Left forelimb (tissue), 1 donor: ENCODE measurements around the gene YTHDC1.

Experiments used
- DNase-seq: peaks from one replicate; pipeline ENCODE4 v3.0.0-alpha.2; 2018; ENCODE audit warnings: low spot score

Gene YTHDC1

DNA sequence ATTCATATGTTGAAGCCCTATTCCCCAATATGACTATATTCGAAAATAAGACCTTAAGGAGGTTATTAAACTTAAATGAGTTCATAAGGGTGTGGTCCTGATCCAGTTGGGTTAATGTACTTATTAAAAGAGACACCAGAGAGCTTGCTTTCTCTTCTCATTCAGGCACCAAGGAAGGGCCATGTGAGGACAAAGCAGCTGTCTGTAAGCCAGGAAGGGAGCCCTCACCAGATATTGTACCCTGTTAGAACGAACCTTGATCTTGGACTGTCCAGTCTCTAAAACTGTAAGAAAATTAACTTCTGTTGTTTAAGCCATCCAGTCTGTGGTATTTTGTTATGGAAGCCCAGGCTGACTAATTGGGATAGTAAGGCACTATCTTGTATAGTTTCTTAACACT lies 9.1 kb upstream of the YTHDC1 start:
- DNase-seq: no peak

- DNase-seq: no peak
These were observed 2.9 kb upstream of the YTHDC1 start for GRCh38 chr4:68352791-68353190.

DNA sequence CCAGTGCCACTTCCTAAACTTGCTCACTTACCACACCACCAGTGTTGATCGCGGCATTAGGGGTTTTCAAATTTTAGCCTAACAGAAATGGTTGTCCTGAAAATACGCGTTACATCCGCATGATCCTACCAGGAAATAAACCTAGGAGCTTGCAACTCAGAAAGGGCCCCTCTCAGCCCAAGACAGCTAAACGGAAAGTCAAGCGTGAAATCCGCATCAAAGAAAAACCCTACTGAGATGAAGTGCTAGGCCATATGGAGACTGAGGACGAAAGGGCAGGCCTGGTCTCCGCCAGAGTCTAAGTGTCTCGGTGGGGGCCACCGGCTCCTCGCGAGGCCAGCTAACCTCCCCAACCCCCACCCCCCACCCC lies 626 bp downstream of the YTHDC1 start:
- no peak for DNase-seq

- no peak for DNase-seq
These were observed 1.3 kb downstream of the YTHDC1 start for GRCh38 chr4:68348577-68348976.

- DNase-seq: no peak
These were observed 2.0 kb downstream of the YTHDC1 start for GRCh38 chr4:68347845-68348244.

DNA sequence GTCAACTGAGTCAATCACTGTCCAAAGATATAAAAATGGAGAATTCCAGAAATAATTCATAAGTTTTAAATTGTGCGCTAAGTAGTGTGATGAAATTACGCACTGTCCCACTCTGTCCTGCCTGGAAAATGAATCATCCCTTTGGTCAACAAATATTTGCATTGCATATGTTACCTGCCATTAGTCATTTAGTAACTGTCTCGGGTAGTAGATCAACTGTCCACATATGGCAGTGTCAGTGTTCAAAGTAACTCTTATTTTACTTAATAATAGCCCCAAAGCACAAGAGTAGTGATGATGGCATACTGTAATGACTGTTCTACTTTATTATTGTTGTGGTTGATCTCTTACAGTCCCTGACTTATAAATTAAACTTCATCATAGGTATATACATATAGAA lies 3.4 kb downstream of the YTHDC1 start:
- no peak for DNase-seq

GRCh38 chr4:68344785-68345184 lies 5.1 kb downstream of the YTHDC1 start:
- no peak for DNase-seq

DNA sequence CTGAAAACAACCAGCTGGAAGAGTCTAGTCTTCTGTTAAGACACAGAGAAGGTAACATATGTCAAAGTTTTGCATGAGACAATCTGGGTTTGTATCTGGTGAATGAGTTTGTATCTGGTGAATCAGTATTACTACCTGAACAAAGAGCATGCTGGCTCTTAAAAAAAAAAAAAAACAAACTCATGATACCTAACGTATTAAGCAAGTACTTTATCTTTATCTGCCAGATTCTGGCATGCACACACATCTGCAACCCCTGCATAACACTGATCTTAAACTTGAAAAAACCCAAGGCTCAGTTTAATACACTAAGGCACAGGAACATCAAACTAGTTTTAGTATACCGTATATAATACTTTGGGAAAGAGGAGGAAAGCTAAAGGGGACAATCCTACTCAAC lies 5.8 kb downstream of the YTHDC1 start:
- no peak for DNase-seq

GRCh38 chr4:68342134-68342533 lies 7.8 kb downstream of the YTHDC1 start:
- no peak for DNase-seq

DNA sequence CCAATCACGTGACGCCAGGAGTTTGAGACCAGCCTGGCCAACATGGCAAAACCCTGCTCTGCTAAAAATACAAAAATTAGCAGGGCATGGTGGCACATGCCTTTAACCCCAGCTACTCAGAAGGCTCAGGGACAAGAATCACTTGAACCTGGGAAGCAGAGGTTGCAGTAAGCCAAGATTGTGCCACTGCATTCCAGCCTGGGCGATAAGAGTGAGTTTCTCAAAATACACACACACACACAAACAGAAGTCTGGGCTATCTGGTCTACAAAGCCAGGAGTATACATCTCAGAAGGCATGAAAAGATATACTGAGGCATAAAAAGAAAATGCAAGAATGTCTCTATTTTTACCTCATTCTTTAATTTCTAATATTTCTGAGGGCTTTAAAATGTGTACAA lies 11.3 kb downstream of the YTHDC1 start:
- no peak for DNase-seq

DNA sequence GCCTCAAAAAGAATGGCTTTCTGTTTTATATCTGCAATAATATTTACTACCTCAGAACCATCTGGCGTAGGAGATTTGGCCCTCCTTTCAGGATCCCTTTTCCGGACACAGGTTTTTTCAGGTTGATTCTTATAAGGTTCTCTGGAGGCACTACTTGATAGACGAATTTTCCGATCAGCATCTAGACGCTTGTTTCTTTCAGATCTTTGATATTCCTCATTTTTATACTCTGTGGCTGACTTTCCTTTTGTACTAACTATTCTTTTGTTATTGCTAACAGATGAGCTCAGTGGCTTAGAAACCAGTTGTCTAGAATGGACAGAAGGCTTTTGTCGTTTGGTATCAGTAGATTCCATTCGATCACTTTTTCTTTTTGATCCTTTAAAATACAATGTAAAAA lies 12.4 kb downstream of the YTHDC1 start:
- no peak for DNase-seq

GRCh38 chr4:68337004-68337403 lies 12.9 kb downstream of the YTHDC1 start:
- no peak for DNase-seq

DNA sequence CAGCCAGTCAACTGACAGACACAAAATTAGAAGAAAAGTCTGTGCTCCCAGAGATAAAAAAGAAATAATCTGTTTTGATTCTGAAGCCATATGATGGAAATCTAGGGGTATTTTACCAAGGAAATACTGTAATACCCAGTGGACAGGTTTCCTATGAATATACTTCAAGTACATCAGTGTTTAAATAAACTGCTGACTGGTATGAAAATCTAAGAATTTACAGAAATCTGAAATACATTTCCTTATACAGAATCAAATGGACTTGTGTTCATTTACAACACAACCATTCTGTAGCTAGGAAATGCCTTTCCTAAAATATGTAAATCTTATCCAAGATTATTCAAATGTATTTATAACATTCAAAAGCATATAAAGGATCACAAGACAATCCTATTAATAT lies 13.4 kb downstream of the YTHDC1 start:
- DNase-seq: no peak

GRCh38 chr4:68326141-68326540 lies 23.7 kb downstream of the YTHDC1 start:
- DNase-seq: no peak

DNA sequence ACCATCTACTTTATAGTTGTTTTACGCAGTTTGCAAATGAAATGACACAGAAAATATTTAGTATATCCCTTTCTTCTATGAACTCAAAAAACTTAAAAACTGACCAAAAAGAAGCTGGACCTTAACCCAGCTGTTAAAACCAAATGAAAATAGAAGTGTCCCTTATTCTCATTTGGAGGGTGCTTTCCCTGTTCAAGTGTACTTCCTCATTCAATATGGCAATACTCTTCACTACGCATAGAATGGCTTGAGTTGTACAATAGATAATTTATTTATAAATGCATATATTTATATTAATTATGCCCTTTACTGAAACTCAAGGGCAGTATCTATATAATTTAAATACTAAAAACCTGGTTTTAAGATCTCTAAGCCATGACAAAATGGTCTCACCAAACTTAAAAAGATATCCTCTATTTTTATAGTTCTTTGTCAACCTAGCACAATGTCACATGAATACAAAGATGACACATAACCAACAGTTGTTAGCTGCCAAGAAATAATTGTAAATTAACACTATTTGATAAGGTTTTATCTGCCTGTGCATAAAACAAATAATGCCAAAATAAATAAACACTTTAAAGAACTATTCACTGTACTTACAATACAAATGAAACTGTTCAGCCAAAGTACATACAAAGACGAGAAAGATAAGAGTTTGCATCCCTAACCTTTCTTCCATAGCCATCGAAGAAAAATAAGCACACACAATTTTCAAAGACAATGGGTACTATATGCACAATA lies 25.2 kb downstream of the YTHDC1 start:
- no peak for DNase-seq

GRCh38 chr4:68319040-68319439 lies 30.9 kb downstream of the YTHDC1 start:
- no peak for DNase-seq

- no peak for DNase-seq
These were observed 33.5 kb downstream of the YTHDC1 start for GRCh38 chr4:68316193-68316969.

- no peak for DNase-seq
These were observed 39.1 kb downstream of the YTHDC1 start for GRCh38 chr4:68310651-68311247.

- no peak for DNase-seq
These were observed 45.2 kb downstream of the YTHDC1 start for GRCh38 chr4:68304731-68305130.

DNA sequence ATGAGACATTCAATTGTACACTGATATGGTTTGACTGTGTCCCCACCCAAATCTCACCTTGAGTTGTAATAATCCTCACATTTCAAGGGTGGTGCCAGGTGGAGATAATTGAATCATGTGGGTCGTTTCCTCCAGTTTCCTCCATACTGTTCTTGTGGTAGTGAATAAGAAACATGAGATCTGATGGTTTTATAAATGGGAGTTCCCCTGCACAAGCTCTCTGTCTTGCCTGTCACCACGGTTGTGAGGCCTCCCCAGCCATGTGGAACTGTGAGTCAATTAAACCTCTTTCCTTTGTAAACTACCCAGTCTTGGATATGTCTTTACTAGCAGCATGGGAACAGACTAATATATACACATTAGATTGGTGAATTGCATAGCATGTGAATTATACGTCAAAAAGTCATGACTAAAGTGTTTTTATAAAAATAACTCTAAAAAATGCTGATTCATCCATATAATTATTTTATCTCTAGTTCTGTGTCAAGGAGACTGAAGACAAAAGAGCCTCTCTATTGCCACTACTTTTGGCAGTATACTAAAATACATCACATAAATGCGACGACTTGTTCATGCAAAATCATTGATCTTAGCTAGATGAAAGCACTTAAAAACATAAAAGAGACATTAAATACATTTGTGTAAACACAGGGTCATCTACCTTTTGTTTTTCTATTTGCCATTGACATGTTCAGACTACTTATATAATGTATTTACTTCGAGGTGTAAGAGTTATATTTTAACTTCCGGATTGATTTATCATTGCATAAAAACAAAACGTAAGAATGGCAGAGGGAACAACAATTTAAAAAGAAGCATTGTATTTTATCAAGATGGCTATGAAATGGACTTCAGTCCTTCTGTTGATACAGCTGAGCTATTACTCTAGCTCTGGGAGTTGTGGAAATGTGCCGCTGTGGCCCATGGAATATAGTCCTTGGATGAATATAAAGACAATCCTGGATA lies 50.1 kb downstream of the YTHDC1 start:
- no peak for DNase-seq

GRCh38 chr4:68297137-68297536 lies 52.8 kb downstream of the YTHDC1 start:
- DNase-seq: no peak

- DNase-seq: no peak
These were observed 58.6 kb downstream of the YTHDC1 start for GRCh38 chr4:68291256-68291655.
